GM10266 (cell line): ENCODE measurements around the gene C22orf23.
"Not testable (repeated sequence)": the region's sequence is repeated elsewhere in the genome, so short reads cannot be mapped to it uniquely, and the experiment has no call there.

ENCODE experiments used
- DNase-seq: peaks from one replicate; pipeline ENCODE4 v3.0.0; 2012; ENCODE audit errors: extremely low spot score
- CTCF ChIP-seq: IDR thresholded peaks from 2 replicates; pipeline ENCODE4 v1.5.1; 2012; ENCODE audit warnings: mild to moderate bottlenecking, low read depth; ENCODE audit not compliant: control insufficient read depth, insufficient read depth; ENCODE audit errors: missing control alignments

Gene C22orf23

GRCh38 chr22:37979782-37980181 is 26.4 kb upstream of the C22orf23 start:
- no peak for TF ChIP-seq CTCF
- no peak for DNase-seq

- TF ChIP-seq CTCF, result no peak
- DNase-seq, result no peak
Measured at GRCh38 chr22:37976547-37976946, 23.1 kb upstream of the C22orf23 start.

- DNase-seq, result not testable (repeated sequence)
Measured at GRCh38 chr22:37976022-37976421, 22.6 kb upstream of the C22orf23 start.

GRCh38 chr22:37975153-37975552 is 21.8 kb upstream of the C22orf23 start:
- TF ChIP-seq CTCF, result no peak
- DNase-seq, result no peak

DNA sequence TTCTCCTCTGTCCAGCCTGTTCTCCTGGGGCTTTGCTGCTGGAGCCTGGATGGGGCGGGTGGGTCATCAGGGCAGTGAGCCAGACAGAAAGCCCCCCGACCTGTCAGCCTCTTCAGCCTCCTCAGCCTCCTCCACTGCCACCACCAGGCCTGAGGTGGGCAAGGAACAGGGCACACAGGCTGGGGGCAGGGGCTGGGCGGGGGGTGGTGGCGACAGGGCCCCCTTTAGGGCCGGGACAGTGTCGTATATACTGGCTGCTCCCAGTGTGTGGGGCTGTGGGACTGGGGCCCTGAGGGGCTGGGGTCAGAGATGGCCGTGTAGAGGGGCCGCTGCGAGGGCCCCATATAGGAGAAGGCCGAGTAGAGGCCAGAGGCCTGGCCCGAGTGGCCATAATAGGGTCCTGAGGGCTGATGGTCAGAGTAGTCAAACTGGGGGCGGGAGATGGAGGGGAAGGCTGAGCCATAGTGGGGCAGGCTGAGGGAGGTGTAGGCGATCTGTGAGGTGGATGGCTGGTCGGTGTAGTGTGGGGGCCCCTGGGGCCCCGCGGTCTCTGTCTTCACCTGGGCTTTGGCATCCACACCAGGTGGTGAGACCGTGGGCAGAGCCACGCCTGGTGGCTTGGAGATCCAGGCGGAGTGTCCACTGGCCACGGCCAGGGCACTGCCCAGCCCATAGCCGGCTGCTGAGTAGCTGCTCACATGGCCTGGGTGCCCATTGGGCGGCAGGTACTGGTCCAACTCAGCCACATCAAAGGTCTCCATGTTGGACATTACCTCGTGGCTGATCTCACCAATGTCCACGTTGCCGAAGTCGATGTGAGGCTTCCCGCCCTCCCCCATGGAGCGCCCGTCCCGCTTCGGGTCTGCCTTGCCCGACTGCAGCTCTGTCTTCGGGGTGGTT is 20.1 kb upstream of the C22orf23 start:
- no peak for DNase-seq
- TF ChIP-seq CTCF, result no peak

GRCh38 chr22:37972527-37972926 is 19.1 kb upstream of the C22orf23 start:
- DNase-seq, result no peak
- no peak for TF ChIP-seq CTCF

DNA sequence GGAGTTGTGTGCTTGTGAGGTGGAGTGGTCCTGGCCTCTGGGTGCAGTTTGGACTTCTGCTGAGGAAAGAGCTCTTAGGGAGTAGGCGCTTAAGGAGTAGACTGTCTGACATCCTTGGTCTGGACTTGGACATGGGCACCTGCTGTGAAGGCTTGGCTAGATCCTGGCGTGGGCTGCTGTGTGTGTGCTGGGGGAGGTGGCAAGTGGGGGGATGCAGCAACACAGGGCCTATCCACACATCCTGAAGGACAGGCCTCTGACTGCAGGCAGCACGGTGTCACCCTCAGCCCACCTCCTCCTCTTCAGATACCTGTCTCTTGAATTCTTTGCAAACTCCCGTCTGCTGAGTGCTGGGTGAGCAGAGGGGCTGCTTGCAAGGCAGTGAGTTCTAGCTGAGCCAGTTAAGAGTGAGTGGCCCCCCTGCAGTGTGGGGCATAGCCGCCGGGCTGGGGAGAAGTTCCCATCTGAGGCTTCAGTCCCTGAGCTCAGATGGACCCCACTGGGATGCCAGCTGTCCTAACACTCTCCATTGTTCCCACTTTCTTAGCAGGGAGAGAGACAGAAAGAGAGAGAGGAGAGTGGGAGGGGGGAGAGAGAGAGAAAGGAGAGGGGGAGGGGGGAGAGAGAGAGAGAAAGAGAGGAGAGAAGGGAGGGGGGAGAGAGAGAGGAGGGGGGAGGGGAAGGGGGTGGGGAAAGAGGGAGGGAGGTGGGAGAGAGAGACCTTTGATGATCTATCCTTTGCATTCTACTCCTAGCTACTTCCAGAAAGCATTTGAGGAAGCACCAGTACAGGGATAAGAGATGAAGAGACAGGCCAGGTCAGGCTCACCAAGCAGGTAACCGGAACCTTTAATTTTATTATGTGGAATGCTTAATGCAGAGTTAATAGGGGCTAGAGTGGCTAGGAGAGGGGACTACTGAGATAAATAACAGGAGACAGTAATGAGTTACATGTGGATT is 18.4 kb upstream of the C22orf23 start:
- no peak for TF ChIP-seq CTCF
- DNase-seq, result no peak
